H1 (cell line): ENCODE data around the gene HMGN3. TPM values are rescaled to one million over a fixed set of nuclear protein-coding genes. Genes with fewer than 3 reads are reported as not detected.

Experiments used
- CTCF ChIA-PET: fragments of 300-600 bp; sonication (Branson Sonifier 250); formaldehyde crosslinking; loops from one replicate; lab custom pipeline; 2021; ENCODE audit not compliant: partially characterized antibody; lab: Charles Lee
- POLR2A ChIA-PET: fragments of 300-600 bp; sonication (Branson Sonifier 250); formaldehyde crosslinking; loops from one replicate; lab custom pipeline; 2021; ENCODE audit warnings: inconsistent platforms; ENCODE audit not compliant: partially characterized antibody; lab: Charles Lee
- DNase-seq, 2 experiments: peaks; one replicate each; pipeline versions ENCODE4 v3.0.0 to v3.0.0-alpha.2; 2010 to 2022; ENCODE audit warnings: low spot score in 2 of 2, low read depth in 1 of 2, mixed read lengths in 1 of 2
- FAIRE-seq: peaks from 2 replicates; lab custom pipeline; 2011; peaks lifted over from hg19 to GRCh38; lab: Jason Lieb, UNC
- H2AFZ ChIP-seq: 2 replicates; pipeline ENCODE4 v1.8.1; 2012; ENCODE audit warnings: low read length, inconsistent platforms
- H2AK5ac ChIP-seq: 2 replicates; pipeline ENCODE4 v1.6.1; 2013; ENCODE audit warnings: low read depth, low read length
- H2BK120ac ChIP-seq: replicated peaks from 2 replicates; pipeline ENCODE3; 2013; ENCODE audit warnings: low read depth, low read length, inconsistent platforms
- H2BK12ac ChIP-seq: 2 replicates; pipeline ENCODE4 v1.6.1; 2013; ENCODE audit warnings: low read depth, low read length
- H2BK15ac ChIP-seq: 2 replicates; pipeline ENCODE4 v1.6.1; 2013; ENCODE audit warnings: low read length
- H2BK20ac ChIP-seq: 2 replicates; pipeline ENCODE4 v1.6.1; 2013; ENCODE audit warnings: low read length
- H2BK5ac ChIP-seq: 2 replicates; pipeline ENCODE4 v1.6.1; 2013; ENCODE audit warnings: low read depth, low read length
- H3K14ac ChIP-seq: 2 replicates; pipeline ENCODE4 v1.6.1; 2013; ENCODE audit warnings: inconsistent platforms; ENCODE audit not compliant: insufficient read length
- H3K18ac ChIP-seq: 2 replicates; pipeline ENCODE4 v1.6.1; 2013; ENCODE audit warnings: low read length; ENCODE audit errors: extremely low read depth
- H3K23ac ChIP-seq: 2 replicates; pipeline ENCODE4 v1.6.1; 2013; ENCODE audit warnings: inconsistent platforms; ENCODE audit not compliant: insufficient read length
- H3K23me2 ChIP-seq: 2 replicates; pipeline ENCODE4 v1.6.1; 2013; ENCODE audit warnings: low read depth, low read length
- H3K27ac ChIP-seq: 2 replicates; pipeline ENCODE4 v1.6.1; 2011; ENCODE audit warnings: low read depth, low read length, inconsistent platforms
- H3K27me3 ChIP-seq, 4 experiments: replicated peaks in 1 of 4; 1 replicate in 1 of 4; 2 replicates in 3 of 4; pipeline versions ENCODE4 v1.6.1 to v1.8.1; 2011 to 2013; ENCODE audit warnings: low read length in 3 of 4, mild to moderate bottlenecking in 3 of 4, inconsistent platforms in 2 of 4, mixed read lengths in 2 of 4, moderate library complexity in 1 of 4; ENCODE audit not compliant: control insufficient read depth in 3 of 4, insufficient read depth in 3 of 4; ENCODE audit errors: extremely low read depth in 1 of 4
- H3K36me3 ChIP-seq, 4 experiments: 2 replicates each; pipeline versions ENCODE4 v1.6.1 to v1.8.1; 2011 to 2013; ENCODE audit warnings: mild to moderate bottlenecking in 4 of 4, low read length in 3 of 4, moderate library complexity in 2 of 4, control low read depth in 1 of 4, inconsistent platforms in 1 of 4; ENCODE audit not compliant: insufficient read depth in 4 of 4, control insufficient read depth in 2 of 4
- H3K4ac ChIP-seq: replicated peaks from 2 replicates; pipeline ENCODE3; 2013; ENCODE audit warnings: low read length, low read depth, mixed read lengths, inconsistent platforms; ENCODE audit not compliant: insufficient read length
- H3K4me1 ChIP-seq, 4 experiments: replicated peaks in 1 of 4; 1 replicate in 1 of 4; 2 replicates in 3 of 4; pipeline versions ENCODE4 v1.6.1 to v1.8.1; 2011 to 2013; ENCODE audit warnings: low read length in 3 of 4, inconsistent platforms in 2 of 4, mixed read lengths in 1 of 4; ENCODE audit not compliant: insufficient read depth in 4 of 4, control insufficient read depth in 3 of 4
- H3K4me2 ChIP-seq, 2 experiments: 2 replicates each; pipeline versions ENCODE4 v1.6.1 to v1.8.1; 2011 to 2013; ENCODE audit warnings: low read depth in 2 of 2, low read length in 2 of 2, control low read depth in 1 of 2, inconsistent platforms in 1 of 2, mild to moderate bottlenecking in 1 of 2; ENCODE audit not compliant: insufficient read depth in 1 of 2
- H3K4me3 ChIP-seq, 4 experiments: fragments of 200-600, 300-600 bp in 1 of 4; sonication (generic), shearing (Covaris generic), sonication (Bioruptor Twin) in 1 of 4; 2 replicates each; pipeline versions ENCODE4 v1.5.1 to v1.8.1; 2011 to 2016; ENCODE audit warnings: low read length in 4 of 4, low read depth in 3 of 4, control low read depth in 2 of 4, inconsistent platforms in 2 of 4, mild to moderate bottlenecking in 2 of 4, mixed read lengths in 1 of 4, moderate library complexity in 1 of 4; ENCODE audit not compliant: insufficient read depth in 2 of 4; ENCODE audit errors: extremely low read depth in 1 of 4
- H3K56ac ChIP-seq: replicated peaks from 2 replicates; pipeline ENCODE3; 2013; ENCODE audit warnings: low read depth, mild to moderate bottlenecking, mixed read lengths, low read length, inconsistent platforms; ENCODE audit not compliant: insufficient read length
- H3K79me1 ChIP-seq: 2 replicates; pipeline ENCODE4 v1.6.1; 2013; ENCODE audit warnings: low read depth, low read length, control low read depth
- H3K79me2 ChIP-seq, 2 experiments: 2 replicates each; pipeline versions ENCODE4 v1.6.1 to v1.8.1; 2012 to 2013; ENCODE audit warnings: low read length in 2 of 2, mild to moderate bottlenecking in 2 of 2, inconsistent platforms in 1 of 2; ENCODE audit not compliant: insufficient read depth in 2 of 2, control insufficient read depth in 1 of 2
- H3K9ac ChIP-seq, 4 experiments: replicated peaks in 1 of 4; 1 replicate in 1 of 4; 2 replicates in 3 of 4; pipeline versions ENCODE4 v1.6.1 to v1.8.1; 2011 to 2013; ENCODE audit warnings: low read depth in 3 of 4, low read length in 3 of 4, control low read depth in 2 of 4, mild to moderate bottlenecking in 2 of 4, moderate library complexity in 2 of 4, inconsistent platforms in 1 of 4; ENCODE audit errors: extremely low read depth in 1 of 4
- H3K9me3 ChIP-seq, 2 experiments: 2 replicates each; pipeline versions ENCODE4 v1.6.1 to v1.8.1; 2012 to 2013; ENCODE audit warnings: mild to moderate bottlenecking in 2 of 2, moderate library complexity in 2 of 2, control low read depth in 1 of 2, inconsistent platforms in 1 of 2, low read depth in 1 of 2, low read length in 1 of 2, mixed read lengths in 1 of 2; ENCODE audit not compliant: insufficient read depth in 2 of 2
- H4K20me1 ChIP-seq, 2 experiments: replicated peaks in 1 of 2; 2 replicates each; pipeline versions ENCODE3 to v1.8.1; 2011 to 2013; ENCODE audit warnings: inconsistent platforms in 2 of 2, low read length in 2 of 2, mild to moderate bottlenecking in 1 of 2; ENCODE audit not compliant: insufficient read depth in 2 of 2, control insufficient read depth in 1 of 2
- H4K5ac ChIP-seq: 2 replicates; pipeline ENCODE4 v1.6.1; 2013; ENCODE audit warnings: low read length, low read depth, mixed read lengths, inconsistent platforms; ENCODE audit not compliant: insufficient read length
- H4K8ac ChIP-seq: 2 replicates; pipeline ENCODE4 v1.8.0; 2013; ENCODE audit warnings: mild to moderate bottlenecking, moderate library complexity, low read length, inconsistent platforms; ENCODE audit not compliant: insufficient read depth; ENCODE audit errors: extremely low read depth
- H4K91ac ChIP-seq: replicated peaks from 2 replicates; pipeline ENCODE3; 2013; ENCODE audit warnings: low read length, mixed read lengths, inconsistent platforms; ENCODE audit not compliant: insufficient read length
- BACH1 ChIP-seq: IDR thresholded peaks from 2 replicates; pipeline ENCODE4 v1.6.1; 2012; ENCODE audit warnings: low read length, improper control_type of control experiment
- CBX8 ChIP-seq: fragments of 300-800, 300-1000 bp; sonication (generic); IDR thresholded peaks from 2 replicates; pipeline ENCODE4 v1.7.1; 2016; ENCODE audit warnings: low read depth, low read length, borderline replicate concordance
- CHD1 ChIP-seq: IDR thresholded peaks from 2 replicates; pipeline ENCODE4 v1.6.1; 2012; ENCODE audit warnings: low read depth, low read length, improper control_type of control experiment
- EZH2 ChIP-seq: fragments of 200-600 bp; sonication (generic); IDR thresholded peaks from 2 replicates; pipeline ENCODE4 v1.7.1; 2012; ENCODE audit warnings: low read depth, mild to moderate bottlenecking, moderate library complexity, low read length, inconsistent platforms; ENCODE audit not compliant: severe bottlenecking
- GABPA ChIP-seq: IDR thresholded peaks from 2 replicates; pipeline ENCODE4 v1.6.1; 2011; ENCODE audit warnings: mild to moderate bottlenecking, low read length, moderate library complexity, borderline replicate concordance; ENCODE audit not compliant: insufficient read depth
- JUND ChIP-seq: IDR thresholded peaks from 2 replicates; pipeline ENCODE4 v1.6.1; 2011; ENCODE audit warnings: mild to moderate bottlenecking, improper control_type of control experiment, low read length
- KDM1A ChIP-seq: fragments of 200-600, 300-600 bp; sonication (generic); IDR thresholded peaks from 2 replicates; pipeline ENCODE4 v1.7.1; 2016; ENCODE audit warnings: mild to moderate bottlenecking, low read length, borderline replicate concordance
- TBP ChIP-seq: IDR thresholded peaks from 2 replicates; pipeline ENCODE4 v1.6.1; 2011; ENCODE audit warnings: low read depth, low read length, improper control_type of control experiment
- whole genome bisulfite sequencing, 2 experiments: shearing (Covaris generic) in 1 of 2; methylation state at CpG; one replicate each; pipeline versions ENCODE4 v1.1.6 to v1.1.7; 2013 to 2015; ENCODE audit warnings: low lambda C conversion rate in 2 of 2, mixed read lengths in 2 of 2, inconsistent platforms in 1 of 2, low coverage in 1 of 2, missing lambda C conversion rate in 1 of 2; ENCODE audit not compliant: insufficient replicate concordance in 2 of 2, insufficient coverage in 1 of 2, insufficient read length in 1 of 2; ENCODE audit errors: extremely low coverage in 1 of 2, missing lambda C conversion rate in 1 of 2; 5-methylcytosine and 5-hydroxymethylcytosine counted together
- polyA plus RNA-seq, 7 experiments: library from polyadenylated mRNA; depleted of rRNA in 3 of 7; stranded (reverse) in 5 of 7; unstranded in 2 of 7; fragments of >200 nt in 5 of 7; fragments of 200-250 nt in 2 of 7; gene quantifications; 1 replicate in 5 of 7; 2 replicates in 1 of 7; 4 replicates in 1 of 7; pipeline versions ENCODE4 v1.2.1 to v1.2.3, GENCODE V29; 2011 to 2013; ENCODE audit warnings: missing spikeins in 2 of 7, mixed read lengths in 2 of 7
- total RNA-seq: library from RNA; stranded (reverse); fragmentation: NEBNext Ultra II Directional; extraction: Animal tissue kit (Norgen Biotek cat#: 25700); gene quantifications from 2 replicates; pipeline ENCODE4 v1.2.1, GENCODE V29; 2021
- TF ChIP-seq, protein P1 (sequence below), 3 experiments: IDR thresholded peaks; 1 replicate in 2 of 3; 2 replicates in 1 of 3; pipeline versions ENCODE4 v1.5.1 to v1.6.1; 2011; ENCODE audit warnings: low read length in 3 of 3, mild to moderate bottlenecking in 3 of 3, inconsistent platforms in 2 of 3, low read depth in 1 of 3, moderate library complexity in 1 of 3; ENCODE audit not compliant: insufficient read depth in 1 of 3; ENCODE audit errors: control extremely low read depth in 1 of 3

Gene HMGN3
- total and polyA plus RNA-seq, 2 of the 8 experiments (the other 6 are each of a cell fraction or from before 2014, with no cell fraction given) = 84.4 to 167 TPM

- ChIA-PET CTCF (interaction anchor here (1.0 kb wide), 1 partner anchor 488 kb away, joined by 4 read pairs; no protein-coding TSS in a partner anchor), POLR2A (no interaction called here)
- Histone ChIP-seq H3K4me2 (no peak overlapping the region), H3K56ac (no peak overlapping the region), H3K23me2 (no peaks in the 10 kb centered on the region), H3K23ac (no peak overlapping the region), H3K14ac (no peak overlapping the region), H3K4ac (no peak overlapping the region), H3K4me1 (no peaks in the 10 kb centered on the region), H2AK5ac (no peak overlapping the region), H3K9me3 (no peaks in the 10 kb centered on the region), H3K18ac (no peak overlapping the region), H2BK20ac (no peak overlapping the region), H3K36me3 (peaks cover 0 to 4% (median 1%) of the 10 kb centered on the region in 4 experiments; a peak in 1 of 8 replicates), H2BK12ac (no peak overlapping the region), H3K79me2 (peaks cover 7 to 99% of the 10 kb centered on the region in 2 experiments; a peak in 3 of 4 replicates), H4K5ac (no peak overlapping the region), H3K9ac (no peak overlapping the region), H3K4me3 (no peak overlapping the region), H4K91ac (no peak overlapping the region), H2BK120ac (no peak overlapping the region), H3K27ac (no peak overlapping the region), H4K20me1 (peaks cover 0 to 1% of the 10 kb centered on the region in 2 experiments), H3K27me3 (no peaks in the 10 kb centered on the region), H4K8ac (no peak overlapping the region), H3K79me1 (peaks cover 3% of the 10 kb centered on the region), H2BK5ac (no peak overlapping the region), H2BK15ac (no peak overlapping the region), H2AFZ (no peak overlapping the region)
- FAIRE-seq (no peak), DNase-seq (no peak)
- 89% methylated on average over 4 of the region's 4 CpGs; no CpG with 5 or more reads in 1 of the 2 experiments for WGBS, 2 experiments
- TF ChIP-seq, protein P1, sequence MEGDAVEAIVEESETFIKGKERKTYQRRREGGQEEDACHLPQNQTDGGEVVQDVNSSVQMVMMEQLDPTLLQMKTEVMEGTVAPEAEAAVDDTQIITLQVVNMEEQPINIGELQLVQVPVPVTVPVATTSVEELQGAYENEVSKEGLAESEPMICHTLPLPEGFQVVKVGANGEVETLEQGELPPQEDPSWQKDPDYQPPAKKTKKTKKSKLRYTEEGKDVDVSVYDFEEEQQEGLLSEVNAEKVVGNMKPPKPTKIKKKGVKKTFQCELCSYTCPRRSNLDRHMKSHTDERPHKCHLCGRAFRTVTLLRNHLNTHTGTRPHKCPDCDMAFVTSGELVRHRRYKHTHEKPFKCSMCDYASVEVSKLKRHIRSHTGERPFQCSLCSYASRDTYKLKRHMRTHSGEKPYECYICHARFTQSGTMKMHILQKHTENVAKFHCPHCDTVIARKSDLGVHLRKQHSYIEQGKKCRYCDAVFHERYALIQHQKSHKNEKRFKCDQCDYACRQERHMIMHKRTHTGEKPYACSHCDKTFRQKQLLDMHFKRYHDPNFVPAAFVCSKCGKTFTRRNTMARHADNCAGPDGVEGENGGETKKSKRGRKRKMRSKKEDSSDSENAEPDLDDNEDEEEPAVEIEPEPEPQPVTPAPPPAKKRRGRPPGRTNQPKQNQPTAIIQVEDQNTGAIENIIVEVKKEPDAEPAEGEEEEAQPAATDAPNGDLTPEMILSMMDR (IDR thresholded peaks at IDR 0.05; ENCODE audit: control extremely low read depth in 1 of 3, insufficient read depth in 1 of 3, low read depth in 1 of 3, low read length in 3 of 3) = no peak
- TF ChIP-seq KDM1A (no peak), EZH2 (no peak), CHD1 (no peak), BACH1 (no peak), JUND (no peak), GABPA (no peak), CBX8 (no peak), TBP (no peak)
These were observed 8.5 kb downstream of the HMGN3 start for GRCh38 chr6:79225717-79226599.
